ENCODE measurements around the gene SARM1.

The SARM1 gene

GRCh38 chr17:28366605-28367004 lies 4.9 kb upstream of the SARM1 start:
- DNase-seq (ENCODE audit: low read depth) = no peak

GRCh38 chr17:28367641-28368305 lies 3.7 kb upstream of the SARM1 start:
- H3K4me3 ChIP-seq (ENCODE audit: low read depth, low read length) = no peak overlapping the region
- TF ChIP-seq CTCF (IDR thresholded peaks at IDR 0.05; ENCODE audit: control insufficient read depth, extremely low read depth, insufficient read depth) = no peak
- no peak for DNase-seq (ENCODE audit: low read depth)

More at GRCh38 chr17:28366605-28367004, 4.9 kb upstream of the SARM1 start:
- H3K4me3 ChIP-seq (ENCODE audit: low read depth, low read length) = no peak overlapping the region
- TF ChIP-seq CTCF (IDR thresholded peaks at IDR 0.05; ENCODE audit: control insufficient read depth, extremely low read depth, insufficient read depth) = no peak

- no peak for TF ChIP-seq CTCF (IDR thresholded peaks at IDR 0.05; ENCODE audit: control insufficient read depth, extremely low read depth, insufficient read depth)
- H3K4me3 ChIP-seq (ENCODE audit: low read depth, low read length) = no peak overlapping the region
- DNase-seq (ENCODE audit: low read depth) = no peak
These were observed 3.1 kb upstream of the SARM1 start for GRCh38 chr17:28368306-28368831.

- no peak for TF ChIP-seq CTCF (IDR thresholded peaks at IDR 0.05; ENCODE audit: control insufficient read depth, extremely low read depth, insufficient read depth)
- H3K4me3 ChIP-seq (ENCODE audit: low read depth, low read length) = no peak overlapping the region
- DNase-seq (ENCODE audit: low read depth) = no peak
These were observed 2.4 kb upstream of the SARM1 start for GRCh38 chr17:28368915-28369683.

GRCh38 chr17:28369684-28370034 lies 1.8 kb upstream of the SARM1 start:
- DNase-seq (ENCODE audit: low read depth) = no peak
- TF ChIP-seq CTCF (IDR thresholded peaks at IDR 0.05; ENCODE audit: control insufficient read depth, extremely low read depth, insufficient read depth) = no peak
- no peak overlapping the region for H3K4me3 ChIP-seq (ENCODE audit: low read depth, low read length)

GRCh38 chr17:28370035-28370743 lies 1.3 kb upstream of the SARM1 start, which contains the start of gene VTN:
TSS of gene VTN (minus strand) at chr17:28370307. CDS start at chr17:28370203, 104 bp downstream.
- no peak within 1 kb of the TSS for H3K4me3 ChIP-seq (ENCODE audit: low read depth, low read length)
- DNase-seq (ENCODE audit: low read depth) = no peak
- TF ChIP-seq CTCF (IDR thresholded peaks at IDR 0.05; ENCODE audit: control insufficient read depth, extremely low read depth, insufficient read depth) = no peak
